Retinal pigment epithelial cell (primary cell): ENCODE measurements around the gene CGAS.
"Not testable (repeated sequence)": the region's sequence is repeated elsewhere in the genome, so short reads cannot be mapped to it uniquely, and the experiment has no call there.

Experiments used
- DNase-seq: peaks from one replicate; pipeline ENCODE4 v3.0.0-alpha.2; 2010; ENCODE audit warnings: low read depth
- H3K4me3 ChIP-seq: 2 replicates; pipeline ENCODE4 v1.5.1; 2011; ENCODE audit warnings: mild to moderate bottlenecking, low read length, control low read depth, moderate library complexity
- TF ChIP-seq, protein P1 (sequence below): conservative IDR thresholded peaks from 2 replicates; pipeline ENCODE4 v1.5.1; 2011; ENCODE audit warnings: low read depth, low read length, control low read depth, inconsistent platforms

The CGAS gene

GRCh38 chr6:73476723-73477122, 24.6 kb upstream of the CGAS start:
- TF ChIP-seq, protein P1, sequence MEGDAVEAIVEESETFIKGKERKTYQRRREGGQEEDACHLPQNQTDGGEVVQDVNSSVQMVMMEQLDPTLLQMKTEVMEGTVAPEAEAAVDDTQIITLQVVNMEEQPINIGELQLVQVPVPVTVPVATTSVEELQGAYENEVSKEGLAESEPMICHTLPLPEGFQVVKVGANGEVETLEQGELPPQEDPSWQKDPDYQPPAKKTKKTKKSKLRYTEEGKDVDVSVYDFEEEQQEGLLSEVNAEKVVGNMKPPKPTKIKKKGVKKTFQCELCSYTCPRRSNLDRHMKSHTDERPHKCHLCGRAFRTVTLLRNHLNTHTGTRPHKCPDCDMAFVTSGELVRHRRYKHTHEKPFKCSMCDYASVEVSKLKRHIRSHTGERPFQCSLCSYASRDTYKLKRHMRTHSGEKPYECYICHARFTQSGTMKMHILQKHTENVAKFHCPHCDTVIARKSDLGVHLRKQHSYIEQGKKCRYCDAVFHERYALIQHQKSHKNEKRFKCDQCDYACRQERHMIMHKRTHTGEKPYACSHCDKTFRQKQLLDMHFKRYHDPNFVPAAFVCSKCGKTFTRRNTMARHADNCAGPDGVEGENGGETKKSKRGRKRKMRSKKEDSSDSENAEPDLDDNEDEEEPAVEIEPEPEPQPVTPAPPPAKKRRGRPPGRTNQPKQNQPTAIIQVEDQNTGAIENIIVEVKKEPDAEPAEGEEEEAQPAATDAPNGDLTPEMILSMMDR: no peak
- no peak overlapping the region for H3K4me3 ChIP-seq
- DNase-seq: no peak

GRCh38 chr6:73471686-73472290, 19.7 kb upstream of the CGAS start:
- DNase-seq: no peak
- H3K4me3 ChIP-seq: no peak overlapping the region
- TF ChIP-seq, protein P1: no peak

- peak within 1 kb of the TSS; percentile 98 for H3K4me3 ChIP-seq
- peak; percentile 66 for DNase-seq
- TF ChIP-seq, protein P1: no peak
Observed at GRCh38 chr6:73461537-73462350, 9.6 kb upstream of the CGAS start, which contains the start of gene MTO1. Gene MTO1, plus strand, starts transcription at chr6:73461737. Its CDS starts 118 bp downstream, at chr6:73461855.

DNA sequence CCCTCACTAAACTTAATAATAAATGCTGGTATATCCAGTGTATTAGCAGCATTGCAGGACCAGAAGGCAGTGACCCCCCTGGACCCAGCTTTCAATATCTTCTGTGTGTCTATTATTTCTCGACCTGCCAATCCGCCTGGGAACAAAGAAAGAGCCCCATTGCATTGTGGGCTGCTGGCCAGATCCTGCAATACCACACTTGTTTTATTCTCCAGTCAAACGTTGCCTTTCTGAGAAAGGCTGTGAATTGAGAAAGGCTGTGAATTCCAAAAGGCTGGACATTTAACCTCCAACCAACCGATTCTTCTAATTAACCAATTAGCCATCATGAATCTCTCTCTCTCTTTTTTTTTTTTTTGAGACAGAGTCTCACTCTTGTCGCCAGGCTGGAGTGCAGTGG, 8.0 kb upstream of the CGAS start:
- no peak overlapping the region for H3K4me3 ChIP-seq
- TF ChIP-seq, protein P1: no peak
- no peak for DNase-seq

GRCh38 chr6:73459474-73459873, 7.4 kb upstream of the CGAS start:
- not testable (repeated sequence) for H3K4me3 ChIP-seq, DNase-seq

- DNase-seq: no peak
- TF ChIP-seq, protein P1: no peak
- H3K4me3 ChIP-seq: no peak overlapping the region
Observed at GRCh38 chr6:73455865-73456629, 4.0 kb upstream of the CGAS start.
